ENCODE results near the gene MYOC. TPM values are rescaled to one million over a fixed set of nuclear protein-coding genes. Genes with fewer than 3 reads are reported as not detected.

MYOC gene
- total and polyA plus RNA-seq, 2 experiments from 2014 or later: not detected

DNA sequence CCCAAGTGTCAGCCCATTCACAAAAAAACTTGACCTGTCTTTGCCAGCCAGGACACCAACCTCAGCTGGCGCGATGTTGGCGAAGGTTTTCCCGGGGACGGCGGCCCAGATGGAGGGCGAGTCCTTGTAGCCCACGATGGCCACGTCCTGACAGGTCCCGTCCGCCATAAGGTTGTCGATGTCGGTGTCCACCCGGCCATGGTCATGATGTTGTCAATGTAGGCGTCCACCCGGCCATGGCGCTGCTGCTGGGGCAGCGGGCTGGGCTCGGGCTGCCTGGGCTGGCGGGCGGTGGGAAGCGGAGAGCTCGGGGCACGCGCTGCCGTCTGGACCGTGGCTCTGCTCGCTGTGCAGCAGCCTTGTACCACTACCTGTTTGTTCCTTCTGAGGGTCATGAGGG is 18.3 kb upstream of the MYOC start:
- Histone ChIP-seq H3K9me3 (ENCODE audit: low read depth) (no peaks in the 10 kb centered on the region), H3K4me1 (ENCODE audit: insufficient read depth) (no peaks in the 10 kb centered on the region), H3K4me2 (no peak overlapping the region), H3K79me2 (no peaks in the 10 kb centered on the region), H3K4me3 (no peak overlapping the region), H2AFZ (no peak overlapping the region), H3K27ac (no peak overlapping the region), H3K9me2 (replicated peaks; ENCODE audit: insufficient read depth) (no peaks in the 10 kb centered on the region), H4K20me1 (ENCODE audit: insufficient read depth, poor library complexity, severe bottlenecking) (no peaks in the 10 kb centered on the region), H3K27me3 (no peaks in the 10 kb centered on the region), H3K36me3 (replicated peaks; ENCODE audit: insufficient read depth, low read depth) (no peaks in the 10 kb centered on the region)
- WGBS (ENCODE audit: low lambda C conversion rate, missing lambda C conversion rate): 97% methylated on average over 28 of the region's 28 CpGs
- TF ChIP-seq EZH2 (IDR thresholded peaks at IDR 0.05; ENCODE audit: borderline replicate concordance): no peak
- TF ChIP-seq, protein P1, sequence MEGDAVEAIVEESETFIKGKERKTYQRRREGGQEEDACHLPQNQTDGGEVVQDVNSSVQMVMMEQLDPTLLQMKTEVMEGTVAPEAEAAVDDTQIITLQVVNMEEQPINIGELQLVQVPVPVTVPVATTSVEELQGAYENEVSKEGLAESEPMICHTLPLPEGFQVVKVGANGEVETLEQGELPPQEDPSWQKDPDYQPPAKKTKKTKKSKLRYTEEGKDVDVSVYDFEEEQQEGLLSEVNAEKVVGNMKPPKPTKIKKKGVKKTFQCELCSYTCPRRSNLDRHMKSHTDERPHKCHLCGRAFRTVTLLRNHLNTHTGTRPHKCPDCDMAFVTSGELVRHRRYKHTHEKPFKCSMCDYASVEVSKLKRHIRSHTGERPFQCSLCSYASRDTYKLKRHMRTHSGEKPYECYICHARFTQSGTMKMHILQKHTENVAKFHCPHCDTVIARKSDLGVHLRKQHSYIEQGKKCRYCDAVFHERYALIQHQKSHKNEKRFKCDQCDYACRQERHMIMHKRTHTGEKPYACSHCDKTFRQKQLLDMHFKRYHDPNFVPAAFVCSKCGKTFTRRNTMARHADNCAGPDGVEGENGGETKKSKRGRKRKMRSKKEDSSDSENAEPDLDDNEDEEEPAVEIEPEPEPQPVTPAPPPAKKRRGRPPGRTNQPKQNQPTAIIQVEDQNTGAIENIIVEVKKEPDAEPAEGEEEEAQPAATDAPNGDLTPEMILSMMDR (IDR thresholded peaks at IDR 0.05; ENCODE audit: poor library complexity): no peak
- no peak for TF ChIP-seq EZH2phosphoT487 (IDR thresholded peaks at IDR 0.05; ENCODE audit: low read depth, severe bottlenecking, unreplicated experiment)
- DNase-seq (ENCODE audit: low spot score): no peak

DNA sequence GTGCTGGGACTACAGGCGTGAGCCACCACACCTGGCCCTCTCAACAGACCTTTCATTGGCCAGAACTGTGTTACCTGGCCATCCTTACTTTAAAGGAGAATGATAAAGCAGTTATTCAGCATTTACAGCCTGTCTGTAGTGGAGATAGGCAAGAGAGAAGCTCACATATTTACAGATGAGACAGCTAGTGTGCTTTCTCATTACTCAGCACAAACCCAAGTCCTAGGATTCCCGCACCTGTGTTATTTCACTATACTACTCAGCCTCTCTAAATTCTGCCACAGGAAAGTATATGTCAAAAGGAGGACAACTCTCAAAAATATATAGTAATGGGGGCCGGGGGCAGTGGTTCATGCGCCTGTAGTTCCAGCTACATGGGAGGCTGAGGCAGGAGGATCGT is 15.9 kb upstream of the MYOC start:
- H3K27ac ChIP-seq: no peak overlapping the region
- no peaks in the 10 kb centered on the region for H3K36me3 ChIP-seq (replicated peaks; ENCODE audit: insufficient read depth, low read depth)
- WGBS (ENCODE audit: low lambda C conversion rate, missing lambda C conversion rate): 94% methylated on average over 5 of the region's 5 CpGs
- no peaks in the 10 kb centered on the region for H4K20me1 ChIP-seq (ENCODE audit: insufficient read depth, poor library complexity, severe bottlenecking)
- no peaks in the 10 kb centered on the region for H3K4me1 ChIP-seq (ENCODE audit: insufficient read depth)
- H2AFZ ChIP-seq: no peak overlapping the region
- no peaks in the 10 kb centered on the region for H3K79me2 ChIP-seq
- no peak overlapping the region for H3K4me2 ChIP-seq
- TF ChIP-seq EZH2phosphoT487 (IDR thresholded peaks at IDR 0.05; ENCODE audit: low read depth, severe bottlenecking, unreplicated experiment) (no peak), EZH2 (IDR thresholded peaks at IDR 0.05; ENCODE audit: borderline replicate concordance) (no peak)
- TF ChIP-seq, protein P1 (IDR thresholded peaks at IDR 0.05; ENCODE audit: poor library complexity): no peak
- H3K9me2 ChIP-seq (replicated peaks; ENCODE audit: insufficient read depth): no peaks in the 10 kb centered on the region
- no peaks in the 10 kb centered on the region for H3K27me3 ChIP-seq
- no peak for DNase-seq (ENCODE audit: low spot score)
- no peaks in the 10 kb centered on the region for H3K9me3 ChIP-seq (ENCODE audit: low read depth)
- no peak overlapping the region for H3K4me3 ChIP-seq

DNA sequence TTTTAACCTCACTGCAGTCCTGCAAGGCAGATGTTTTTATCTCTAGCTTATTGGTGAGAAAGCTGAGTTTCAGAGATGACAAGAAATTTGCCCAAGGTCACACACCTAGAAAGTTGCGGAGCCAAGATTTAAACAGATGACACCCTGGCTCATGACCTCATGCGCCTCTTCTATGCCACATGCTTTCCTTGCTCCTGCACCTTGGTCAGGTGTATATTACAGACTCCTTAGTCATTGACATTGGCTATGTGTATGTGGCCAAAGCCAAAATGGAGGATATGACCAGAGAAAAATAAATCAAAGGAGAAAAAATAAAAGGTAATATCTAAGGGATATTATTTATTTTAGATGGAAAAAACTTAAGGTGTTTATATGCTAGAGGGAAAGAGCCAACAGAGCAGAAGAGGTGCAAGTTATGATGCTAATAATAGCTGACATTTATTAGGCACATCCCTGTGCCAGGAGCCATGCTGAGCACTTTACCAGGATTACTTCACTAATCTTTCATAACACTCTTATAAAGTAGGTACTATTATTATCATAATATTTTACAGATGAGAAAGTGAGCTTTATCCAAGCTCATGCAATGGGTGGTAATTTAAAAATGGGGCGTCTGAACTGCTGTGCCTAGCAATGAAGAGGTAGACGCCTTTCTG is 13.8 kb upstream of the MYOC start:
- no peaks in the 10 kb centered on the region for H3K9me2 ChIP-seq (replicated peaks; ENCODE audit: insufficient read depth)
- H2AFZ ChIP-seq: no peak overlapping the region
- no peak for TF ChIP-seq EZH2 (IDR thresholded peaks at IDR 0.05; ENCODE audit: borderline replicate concordance)
- no peak for TF ChIP-seq EZH2phosphoT487 (IDR thresholded peaks at IDR 0.05; ENCODE audit: low read depth, severe bottlenecking, unreplicated experiment)
- TF ChIP-seq, protein P1 (IDR thresholded peaks at IDR 0.05; ENCODE audit: poor library complexity): no peak
- no peaks in the 10 kb centered on the region for H4K20me1 ChIP-seq (ENCODE audit: insufficient read depth, poor library complexity, severe bottlenecking)
- WGBS (ENCODE audit: low lambda C conversion rate, missing lambda C conversion rate): 81% methylated on average over 4 of the region's 4 CpGs
- no peaks in the 10 kb centered on the region for H3K4me1 ChIP-seq (ENCODE audit: insufficient read depth)
- DNase-seq (ENCODE audit: low spot score): no peak
- H3K4me3 ChIP-seq: no peak overlapping the region
- no peaks in the 10 kb centered on the region for H3K27me3 ChIP-seq
- no peaks in the 10 kb centered on the region for H3K36me3 ChIP-seq (replicated peaks; ENCODE audit: insufficient read depth, low read depth)
- no peaks in the 10 kb centered on the region for H3K79me2 ChIP-seq
- no peak overlapping the region for H3K27ac ChIP-seq
- no peak overlapping the region for H3K4me2 ChIP-seq
- no peaks in the 10 kb centered on the region for H3K9me3 ChIP-seq (ENCODE audit: low read depth)
